Adrenal gland (tissue), 12 donors: ENCODE results near the gene CD247. TPM values are rescaled to one million over a fixed set of nuclear protein-coding genes. Genes with fewer than 3 reads are reported as not detected.

Experiments
- DNase-seq, 7 donors: peaks; one replicate each; pipeline ENCODE4 v3.0.0-alpha.2; 2019 to 2020
- H3K27ac ChIP-seq, 5 donors: fragments of 200-600 bp; sonication (generic) in 4 of 5; 1 replicate in 3 of 5; 2 replicates in 2 of 5; pipeline versions ENCODE4 v1.5.1 to v1.8.0; 2016 to 2020; ENCODE audit warnings: mild to moderate bottlenecking in 1 of 5
- H3K27me3 ChIP-seq: fragments of 200-600 bp; 2 replicates; pipeline ENCODE4 v1.8.0; 2021
- H3K36me3 ChIP-seq, 2 donors: fragments of 200-600 bp; replicated peaks in 1 of 2; 1 replicate in 1 of 2; 2 replicates in 1 of 2; pipeline versions ENCODE4 v1.5.1 to v1.8.0; 2018 to 2022
- H3K4me1 ChIP-seq, 2 donors: fragments of 200-600 bp; replicated peaks in 1 of 2; 1 replicate in 1 of 2; 2 replicates in 1 of 2; pipeline versions ENCODE4 v1.5.1 to v1.8.0; 2018 to 2021
- H3K4me3 ChIP-seq, 4 donors: fragments of 200-600 bp; sonication (generic) in 3 of 4; one replicate each; pipeline ENCODE4 v1.5.1; 2016 to 2018
- H3K9me3 ChIP-seq, 3 donors: fragments of 200-600 bp; sonication (generic) in 1 of 3; replicated peaks in 1 of 3; 1 replicate in 2 of 3; 2 replicates in 1 of 3; pipeline versions ENCODE4 v1.5.1 to v1.8.0; 2016 to 2021
- POLR2A ChIP-seq, 2 donors: fragments of 450-650 bp; IDR thresholded peaks; one replicate each; pipeline ENCODE4 v1.6.1; 2017; ENCODE audit warnings: antibody characterized with exemption in 2 of 2, mild to moderate bottlenecking in 2 of 2, moderate library complexity in 1 of 2
- WGBS, 4 donors: extraction: QIAGEN DNeasy Blood & Tissue Kit in 2 of 4; methylation state at CpG; one replicate each; pipeline versions ENCODE4 v1.1.5 to v1.1.7; 2013 to 2017; 5-methylcytosine and 5-hydroxymethylcytosine counted together
- intact Hi-C, 2 donors: fragments of 100-400 bp; cut with DNase I; formaldehyde crosslinking; loops; one replicate each; pipeline versions ENCODE4 v1.14.1 to v1.15.0; 2022 to 2023
- polyA plus RNA-seq, 3 donors: library from polyadenylated mRNA; stranded (reverse); fragments of 200-250 nt in 2 of 3; fragments of 350-450 nt in 1 of 3; fragmentation: Illumina TruSeq in 1 of 3; extraction: RNeasy Lipid Tissue Mini Kit (QIAGEN cat#74804) in 1 of 3; gene quantifications; one replicate each; pipeline ENCODE4 v1.2.3, GENCODE V29; 2013 to 2014
- total RNA-seq, 9 donors: library from RNA; depleted of rRNA in 4 of 9; stranded (reverse); fragments of >200 nt in 4 of 9; fragments of 120-200 nt in 1 of 9; fragmentation: NEBNext Ultra II Directional in 1 of 9; extraction: Animal tissue kit (Norgen Biotek cat#: 25700) in 1 of 9; gene quantifications; one replicate each; pipeline versions ENCODE4 v1.1.0 to v1.2.4, GENCODE V29; 2013 to 2023
- TF ChIP-seq, protein P1 (sequence below), 6 experiments: fragments of 450-650 bp in 4 of 6; fragments of 200-600 bp in 2 of 6; sonication (generic) in 1 of 6; IDR thresholded peaks; 1 replicate in 5 of 6; 2 replicates in 1 of 6; pipeline versions ENCODE4 v1.5.1 to v1.8.0; 2016 to 2021; ENCODE audit warnings: antibody characterized with exemption in 6 of 6, mild to moderate bottlenecking in 2 of 6, moderate library complexity in 1 of 6
- donor health status: healthy with polysubstance abuse.
- donor health status: Bipolar disorder and iron deficiency.
- donor health status: DM: yes; HTN: yes; CAD: no.
- donor health status: DM: no; HTN: no; CAD: no.
- donor health status: DM: no; HTN: no; CAD: no.
- donor health status: DM: yes; HTN: yes; CAD: no.

Gene CD247
- total and polyA plus RNA-seq, 12 donors, result 0.26 to 2.3 (median 1.2) TPM; not detected in 1

GRCh38 chr1:167434306-167434705, 84.0 kb downstream of the CD247 start:
- Histone ChIP-seq H3K4me1 (peaks cover 2 to 15% of the 10 kb centered on the region in 2 donors), H3K27ac (no peak overlapping the region), H3K9me3 (no peaks in the 10 kb centered on the region), H3K27me3 (no peaks in the 10 kb centered on the region), H3K36me3 (no peaks in the 10 kb centered on the region), H3K4me3 (no peak overlapping the region)
- intact Hi-C loops, result no loop called here
- no peak for DNase-seq
- WGBS, 4 donors, result 70 to 90% (median 75%) methylated on average over 3 to 6 of the region's 6 CpGs
- TF ChIP-seq, protein P1, sequence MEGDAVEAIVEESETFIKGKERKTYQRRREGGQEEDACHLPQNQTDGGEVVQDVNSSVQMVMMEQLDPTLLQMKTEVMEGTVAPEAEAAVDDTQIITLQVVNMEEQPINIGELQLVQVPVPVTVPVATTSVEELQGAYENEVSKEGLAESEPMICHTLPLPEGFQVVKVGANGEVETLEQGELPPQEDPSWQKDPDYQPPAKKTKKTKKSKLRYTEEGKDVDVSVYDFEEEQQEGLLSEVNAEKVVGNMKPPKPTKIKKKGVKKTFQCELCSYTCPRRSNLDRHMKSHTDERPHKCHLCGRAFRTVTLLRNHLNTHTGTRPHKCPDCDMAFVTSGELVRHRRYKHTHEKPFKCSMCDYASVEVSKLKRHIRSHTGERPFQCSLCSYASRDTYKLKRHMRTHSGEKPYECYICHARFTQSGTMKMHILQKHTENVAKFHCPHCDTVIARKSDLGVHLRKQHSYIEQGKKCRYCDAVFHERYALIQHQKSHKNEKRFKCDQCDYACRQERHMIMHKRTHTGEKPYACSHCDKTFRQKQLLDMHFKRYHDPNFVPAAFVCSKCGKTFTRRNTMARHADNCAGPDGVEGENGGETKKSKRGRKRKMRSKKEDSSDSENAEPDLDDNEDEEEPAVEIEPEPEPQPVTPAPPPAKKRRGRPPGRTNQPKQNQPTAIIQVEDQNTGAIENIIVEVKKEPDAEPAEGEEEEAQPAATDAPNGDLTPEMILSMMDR (IDR thresholded peaks at IDR 0.05), result no peak
- TF ChIP-seq POLR2A (IDR thresholded peaks at IDR 0.05), result no peak

DNA sequence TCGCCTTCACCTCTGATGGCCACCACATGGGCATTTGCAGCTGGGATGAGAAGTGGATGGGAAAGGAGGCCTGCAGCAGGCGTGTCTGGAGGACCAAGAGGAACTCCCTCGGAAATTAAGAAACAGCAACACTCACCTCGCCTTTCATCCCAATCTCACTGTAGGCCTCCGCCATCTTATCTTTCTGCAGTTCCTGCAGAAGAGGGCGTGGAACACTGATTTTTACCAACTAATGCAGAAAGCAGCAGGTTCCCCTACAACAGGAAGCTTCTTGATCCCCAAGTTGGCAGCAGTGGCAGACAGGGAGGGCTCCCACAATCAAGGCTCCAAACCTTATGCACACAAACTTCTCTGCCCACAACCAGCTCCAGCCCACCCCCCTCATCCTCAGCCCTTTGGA, 84.4 kb downstream of the CD247 start:
- no peak overlapping the region for H3K4me3 ChIP-seq
- no peak for DNase-seq
- H3K27ac ChIP-seq, result no peak overlapping the region
- WGBS, 4 donors, result 95 to 99% (median 98%) methylated on average over 6 of the region's 6 CpGs
- no peaks in the 10 kb centered on the region for H3K9me3 ChIP-seq
- no peaks in the 10 kb centered on the region for H3K36me3 ChIP-seq
- intact Hi-C loops, result no loop called here
- H3K27me3 ChIP-seq, result no peaks in the 10 kb centered on the region
- TF ChIP-seq POLR2A (IDR thresholded peaks at IDR 0.05), result no peak
- TF ChIP-seq, protein P1 (IDR thresholded peaks at IDR 0.05), result no peak
- peaks cover under 1 to 12% of the 10 kb centered on the region in 2 donors for H3K4me1 ChIP-seq

- Histone ChIP-seq H3K36me3 (no peaks in the 10 kb centered on the region), H3K9me3 (no peaks in the 10 kb centered on the region), H3K4me1 (peaks cover 9 to 21% of the 10 kb centered on the region in 2 donors), H3K27me3 (no peaks in the 10 kb centered on the region), H3K4me3 (no peak overlapping the region), H3K27ac (no peak overlapping the region)
- WGBS, 4 donors, result 93 to 100% (median 98%) methylated on average over 4 to 7 of the region's 7 CpGs
- TF ChIP-seq POLR2A (IDR thresholded peaks at IDR 0.05), result no peak
- TF ChIP-seq, protein P1 (IDR thresholded peaks at IDR 0.05), result no peak
- intact Hi-C loops, result no loop called here
- DNase-seq, result no peak
Observed at GRCh38 chr1:167432780-167433179, 85.5 kb downstream of the CD247 start.

DNA sequence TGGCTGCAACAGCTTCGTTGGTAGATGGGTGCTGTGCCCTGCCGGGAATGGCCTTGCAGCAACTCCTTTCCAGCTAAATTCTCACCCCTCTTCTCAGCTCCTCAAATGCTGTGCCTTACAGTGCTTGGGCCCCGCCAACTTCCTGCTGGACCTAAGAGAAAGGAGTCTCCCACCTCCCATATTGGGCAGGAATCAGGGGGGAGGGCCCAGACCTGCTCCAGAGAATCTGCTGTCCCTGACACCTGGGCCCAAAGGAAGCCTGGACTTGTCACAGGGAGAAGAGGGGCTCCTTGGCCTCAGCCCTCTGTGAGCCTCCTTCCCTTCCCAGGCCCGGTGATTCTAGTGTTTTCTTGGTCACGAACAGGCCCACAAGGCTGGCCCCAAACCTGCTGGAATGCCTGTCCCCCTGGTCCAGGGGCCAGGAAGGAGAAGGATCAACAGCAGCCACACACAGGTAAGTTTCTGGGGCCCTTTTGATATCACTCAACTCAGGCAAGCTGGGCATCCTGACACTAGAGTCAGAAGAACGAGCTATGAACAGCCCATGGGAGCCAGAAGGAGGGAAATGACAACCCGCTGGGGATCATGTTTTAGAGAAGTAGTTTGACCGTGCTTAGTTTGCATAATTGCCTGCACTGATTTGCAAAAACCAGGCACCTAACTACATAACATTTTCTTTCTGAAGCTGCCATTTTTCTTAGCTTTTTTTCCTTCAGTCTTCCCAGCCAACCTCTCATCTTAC, 86.2 kb downstream of the CD247 start:
- TF ChIP-seq POLR2A (IDR thresholded peaks at IDR 0.05), result no peak
- WGBS, 4 donors, result 77 to 96% (median 88%) methylated on average over 6 to 8 of the region's 8 CpGs
- intact Hi-C loops, result no loop called here
- H3K27ac ChIP-seq, result no peak overlapping the region
- no peaks in the 10 kb centered on the region for H3K27me3 ChIP-seq
- no peak for DNase-seq
- H3K9me3 ChIP-seq, result no peaks in the 10 kb centered on the region
- peaks cover 9 to 21% of the 10 kb centered on the region in 2 donors for H3K4me1 ChIP-seq
- H3K4me3 ChIP-seq, result no peak overlapping the region
- no peaks in the 10 kb centered on the region for H3K36me3 ChIP-seq
